ENCODE measurements around the gene KIF21A. TPM values are rescaled to one million over a fixed set of nuclear protein-coding genes. Genes with fewer than 3 reads are reported as not detected.

KIF21A gene
- total RNA-seq, 1 experiment from 2014 or later, result 29.1 TPM

DNA sequence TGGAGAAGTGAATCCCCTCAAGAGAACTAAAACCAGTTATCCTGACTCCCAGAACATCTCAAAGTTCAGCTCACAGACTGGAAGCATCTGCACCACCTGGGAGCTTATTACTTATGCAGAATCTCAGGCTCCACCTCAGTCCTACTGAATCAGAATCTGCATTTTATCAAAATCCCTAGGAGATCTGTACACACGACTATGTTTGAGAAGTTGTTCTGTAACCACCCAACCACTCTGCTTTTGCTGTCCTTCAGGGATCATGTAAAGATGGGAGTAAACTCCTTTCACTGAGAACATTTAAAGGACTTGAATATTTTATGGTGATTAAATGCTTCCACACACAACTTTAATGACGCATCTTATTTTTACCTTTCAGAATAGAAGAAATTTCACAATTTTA is 98.0 kb downstream of the KIF21A start:
- ATAC-seq (no peak), DNase-seq (ENCODE audit: low read depth, low spot score) (no peak)
- Histone ChIP-seq H3K4me3 (replicated peaks in 1 of 2; ENCODE audit: low read depth in 1 of 2, low read length in 2 of 2) (no peak overlapping the region), H4K20me1 (ENCODE audit: insufficient read depth) (no peaks in the 10 kb centered on the region), H3K9ac (ENCODE audit: low read length) (no peak overlapping the region), H3K9me3 (ENCODE audit: control insufficient read depth in 1 of 2, insufficient read depth in 1 of 2, low read depth in 1 of 2, low read length in 2 of 2) (no peaks in the 10 kb centered on the region), H3K27ac (ENCODE audit: low read depth, low read length) (no peak overlapping the region), H3K4me2 (ENCODE audit: low read length) (no peak overlapping the region), H3K36me3 (ENCODE audit: control insufficient read depth in 1 of 2, insufficient read depth in 2 of 2, low read length in 2 of 2) (no peaks in the 10 kb centered on the region), H3K4me1 (ENCODE audit: control insufficient read depth in 1 of 2, insufficient read depth in 2 of 2, low read length in 2 of 2) (no peaks in the 10 kb centered on the region), H3K79me2 (ENCODE audit: insufficient read depth, low read length) (no peaks in the 10 kb centered on the region), H2AFZ (ENCODE audit: low read depth, low read length, poor library complexity, severe bottlenecking) (no peak overlapping the region), H3K27me3 (ENCODE audit: insufficient read depth, low read length) (no peaks in the 10 kb centered on the region), H3K9me2 (ENCODE audit: insufficient read depth) (no peaks in the 10 kb centered on the region)
- intact Hi-C loops (cut with micrococcal nuclease), result no loop called here
- RAD21 ChIA-PET (ENCODE audit: low non-redundant PET in 1 of 2, low total read pairs in 2 of 2, uncharacterized antibody in 2 of 2, unreplicated experiment in 2 of 2), result no interaction called here
- TF ChIP-seq POLR2A (IDR thresholded peaks at IDR 0.05; ENCODE audit: borderline replicate concordance, extremely low read depth, insufficient read depth, insufficient read length), result no peak
- TF ChIP-seq, protein P1, sequence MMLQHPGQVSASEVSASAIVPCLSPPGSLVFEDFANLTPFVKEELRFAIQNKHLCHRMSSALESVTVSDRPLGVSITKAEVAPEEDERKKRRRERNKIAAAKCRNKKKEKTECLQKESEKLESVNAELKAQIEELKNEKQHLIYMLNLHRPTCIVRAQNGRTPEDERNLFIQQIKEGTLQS (IDR thresholded peaks at IDR 0.05), result no peak
- no peak for TF ChIP-seq YY1 (IDR thresholded peaks at IDR 0.05; ENCODE audit: extremely low read depth, insufficient replicate concordance, low read depth, low read length)
- TF ChIP-seq ZBTB33 (IDR thresholded peaks at IDR 0.05; ENCODE audit: extremely low read depth, insufficient replicate concordance, low read length), result no peak
- TF ChIP-seq, protein P2, sequence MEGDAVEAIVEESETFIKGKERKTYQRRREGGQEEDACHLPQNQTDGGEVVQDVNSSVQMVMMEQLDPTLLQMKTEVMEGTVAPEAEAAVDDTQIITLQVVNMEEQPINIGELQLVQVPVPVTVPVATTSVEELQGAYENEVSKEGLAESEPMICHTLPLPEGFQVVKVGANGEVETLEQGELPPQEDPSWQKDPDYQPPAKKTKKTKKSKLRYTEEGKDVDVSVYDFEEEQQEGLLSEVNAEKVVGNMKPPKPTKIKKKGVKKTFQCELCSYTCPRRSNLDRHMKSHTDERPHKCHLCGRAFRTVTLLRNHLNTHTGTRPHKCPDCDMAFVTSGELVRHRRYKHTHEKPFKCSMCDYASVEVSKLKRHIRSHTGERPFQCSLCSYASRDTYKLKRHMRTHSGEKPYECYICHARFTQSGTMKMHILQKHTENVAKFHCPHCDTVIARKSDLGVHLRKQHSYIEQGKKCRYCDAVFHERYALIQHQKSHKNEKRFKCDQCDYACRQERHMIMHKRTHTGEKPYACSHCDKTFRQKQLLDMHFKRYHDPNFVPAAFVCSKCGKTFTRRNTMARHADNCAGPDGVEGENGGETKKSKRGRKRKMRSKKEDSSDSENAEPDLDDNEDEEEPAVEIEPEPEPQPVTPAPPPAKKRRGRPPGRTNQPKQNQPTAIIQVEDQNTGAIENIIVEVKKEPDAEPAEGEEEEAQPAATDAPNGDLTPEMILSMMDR (IDR thresholded peaks at IDR 0.05 in 2 of 3, conservative IDR thresholded peaks at IDR 0.05 in 1 of 3; ENCODE audit: borderline replicate concordance in 1 of 3, insufficient read depth in 1 of 3, low read depth in 2 of 3, low read length in 2 of 3), result no peak
- TF ChIP-seq JUND (IDR thresholded peaks at IDR 0.05), result no peak
- CTCF ChIA-PET, result no interaction called here
- POLR2A ChIA-PET, result no interaction called here
- BruUV-seq (replicated peaks), result no TSS peak

Measured in HCT116 (cell line).